NCI-H128 (cell line): Measurements from ENCODE around the gene RHBDD1.

Source experiments
- DNase-seq: peaks from one replicate; lab custom pipeline; 2025; ENCODE audit not compliant: unreplicated experiment; lab: John Stamatoyannopoulos, UW

The RHBDD1 gene

DNA sequence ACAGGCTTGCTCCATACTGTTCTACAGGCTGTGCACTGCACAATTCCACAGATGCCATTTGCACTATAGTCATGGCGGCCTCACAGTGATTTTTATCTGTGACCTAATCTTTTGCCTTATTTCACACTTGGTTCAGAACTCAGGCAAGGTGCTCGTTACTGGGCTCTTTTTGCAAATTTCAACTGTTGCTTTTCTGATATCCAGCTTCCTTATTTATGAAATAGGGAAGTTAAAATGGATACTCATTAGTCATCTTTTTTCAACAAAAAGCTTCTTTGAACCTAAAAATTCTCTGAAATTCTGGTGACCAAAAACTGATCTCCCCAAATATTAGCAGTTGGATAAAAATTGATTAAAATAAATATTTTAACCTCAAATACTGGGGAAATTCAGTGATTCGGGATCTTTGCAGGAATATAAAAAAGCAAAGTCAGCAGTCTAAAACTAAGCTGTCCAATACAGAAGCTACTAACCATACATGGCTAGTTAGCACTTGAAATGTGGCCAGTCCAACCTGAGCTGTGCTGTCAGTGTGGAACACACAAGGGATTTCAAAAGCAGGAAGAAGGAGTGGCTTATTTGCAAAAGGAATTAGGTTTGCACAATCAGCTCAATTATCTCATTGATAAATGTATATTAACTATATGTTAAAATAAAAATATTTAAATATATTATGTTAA, 193.7 kb downstream of the RHBDD1 start:
- no peak for DNase-seq

GRCh38 chr2:227030789-227031188, 194.9 kb downstream of the RHBDD1 start:
- DNase-seq = no peak

DNA sequence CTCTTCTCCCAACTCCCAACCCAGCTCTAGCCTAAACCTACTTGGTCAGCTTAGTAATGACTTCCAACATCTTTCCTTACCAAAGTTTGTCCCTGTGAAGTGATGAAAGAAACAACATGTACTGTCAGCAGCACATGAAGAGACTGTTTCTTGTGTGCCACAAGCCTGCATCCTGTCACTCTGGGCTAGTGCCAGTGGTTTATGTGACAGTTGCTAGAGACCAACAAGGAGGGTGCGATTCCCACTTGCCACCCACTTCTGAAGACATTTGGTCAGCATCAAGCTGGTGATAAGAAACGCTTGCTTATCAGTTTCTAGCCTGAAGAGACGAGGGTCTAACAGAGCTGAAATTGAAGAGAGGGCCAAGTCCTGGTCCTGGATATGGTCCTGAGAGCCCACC, 195.5 kb downstream of the RHBDD1 start:
- DNase-seq = no peak

- DNase-seq = no peak
Measured at GRCh38 chr2:227033471-227034148, 197.8 kb downstream of the RHBDD1 start.

- DNase-seq = no peak
Measured at GRCh38 chr2:227035711-227036367, 200.0 kb downstream of the RHBDD1 start.

DNA sequence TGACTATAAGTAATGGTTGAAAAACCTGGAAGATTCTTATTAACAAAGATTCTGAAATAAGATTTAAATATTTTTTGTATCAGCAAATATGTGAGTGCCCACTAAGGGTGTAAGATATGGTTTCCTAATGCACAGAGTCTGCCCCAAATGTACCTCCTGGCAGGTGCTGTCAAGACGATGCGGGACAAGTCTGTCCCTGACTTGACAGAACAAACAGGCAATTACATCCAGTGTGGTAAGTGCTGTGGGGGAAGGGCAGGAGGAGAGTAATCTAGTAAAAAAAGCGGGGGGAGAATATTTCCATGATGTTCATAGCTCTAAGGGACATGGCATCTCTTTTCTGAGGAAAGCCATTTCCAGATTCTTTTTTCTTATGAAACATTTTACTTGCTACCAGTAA, 200.7 kb downstream of the RHBDD1 start:
- DNase-seq = no peak

DNA sequence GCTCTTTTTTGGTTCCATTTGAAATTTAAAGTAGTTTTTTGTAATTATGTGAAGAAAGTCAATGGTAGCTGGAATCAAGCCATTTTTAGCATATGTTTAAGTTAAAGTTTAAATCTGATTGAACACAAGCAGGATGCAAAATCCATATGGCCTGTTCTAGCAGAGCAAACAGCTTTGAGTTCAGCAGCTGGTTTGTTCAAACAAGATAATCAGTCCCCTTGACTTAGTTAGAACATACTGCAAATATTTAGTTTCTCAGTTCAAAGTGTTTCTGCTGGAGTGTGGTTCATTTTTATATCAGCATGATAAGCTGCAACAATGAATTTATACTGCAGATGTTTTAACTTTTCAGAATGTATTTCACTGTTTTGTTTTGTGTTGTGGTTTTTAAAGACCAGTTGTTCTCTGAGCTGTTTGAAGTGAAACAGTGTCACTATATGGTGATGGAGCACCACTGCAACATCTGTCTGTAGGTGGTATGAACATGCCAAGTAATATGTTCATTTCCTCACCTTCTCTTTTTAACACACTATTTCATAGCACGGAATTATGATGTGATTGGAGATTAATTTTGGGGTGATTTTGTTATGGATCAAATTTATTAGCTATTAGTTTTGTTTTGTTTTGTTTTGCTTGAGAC, 202.8 kb downstream of the RHBDD1 start:
- DNase-seq = no peak

DNA sequence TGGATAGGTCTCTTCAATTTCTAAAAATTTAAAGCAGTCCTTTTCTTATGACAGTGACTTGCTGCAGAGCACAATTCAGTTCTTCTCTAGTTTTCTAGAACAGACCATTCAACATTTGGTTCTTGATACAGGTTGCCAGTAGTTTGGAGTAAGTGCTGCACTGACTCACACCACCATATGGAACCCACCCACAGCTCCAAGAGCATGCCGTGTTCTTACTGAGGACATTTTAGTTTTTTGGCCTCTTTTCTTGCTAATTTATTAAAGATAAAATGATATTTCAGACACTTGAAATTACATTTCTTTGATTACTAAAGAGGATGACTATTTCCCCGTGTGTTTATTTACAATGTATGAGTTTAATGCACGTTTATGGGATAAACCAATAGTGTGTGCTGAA, 208.1 kb downstream of the RHBDD1 start:
- no peak for DNase-seq
